Embryonic facial prominence (tissue), 1 donor: ENCODE results near the gene CYP3A4.
"Not testable (repeated sequence)": the region's sequence is repeated elsewhere in the genome, so short reads cannot be mapped to it uniquely, and the experiment has no call there.

Experiments used
- DNase-seq: peaks from one replicate; pipeline ENCODE4 v3.0.0-alpha.2; 2016; ENCODE audit errors: extremely low spot score

Gene CYP3A4

GRCh38 chr7:99792967-99793366 lies 9.0 kb upstream of the CYP3A4 start:
- DNase-seq: no peak

- DNase-seq: no peak
Measured at GRCh38 chr7:99791667-99792369, 7.8 kb upstream of the CYP3A4 start.

DNA sequence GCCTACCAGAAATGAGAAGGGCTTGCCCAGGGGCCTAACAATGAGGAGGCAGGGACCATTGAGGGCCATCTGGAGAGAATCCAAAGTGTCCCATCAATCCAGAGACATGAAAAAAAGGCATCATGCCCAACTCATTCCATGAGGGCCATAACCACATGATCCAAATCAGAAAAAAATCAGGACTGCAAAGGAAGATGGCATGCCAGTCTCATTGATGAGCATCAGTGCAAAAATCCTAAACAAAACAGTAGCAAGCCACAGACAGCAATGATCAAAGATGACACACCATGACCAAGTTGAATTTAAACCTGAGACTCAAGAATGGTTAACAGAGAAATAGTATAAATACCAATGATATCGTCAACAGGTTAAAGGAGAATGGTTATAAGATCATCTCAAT lies 7.0 kb upstream of the CYP3A4 start:
- DNase-seq: no peak

- no peak for DNase-seq
Measured at GRCh38 chr7:99790407-99790806, 6.4 kb upstream of the CYP3A4 start.

DNA sequence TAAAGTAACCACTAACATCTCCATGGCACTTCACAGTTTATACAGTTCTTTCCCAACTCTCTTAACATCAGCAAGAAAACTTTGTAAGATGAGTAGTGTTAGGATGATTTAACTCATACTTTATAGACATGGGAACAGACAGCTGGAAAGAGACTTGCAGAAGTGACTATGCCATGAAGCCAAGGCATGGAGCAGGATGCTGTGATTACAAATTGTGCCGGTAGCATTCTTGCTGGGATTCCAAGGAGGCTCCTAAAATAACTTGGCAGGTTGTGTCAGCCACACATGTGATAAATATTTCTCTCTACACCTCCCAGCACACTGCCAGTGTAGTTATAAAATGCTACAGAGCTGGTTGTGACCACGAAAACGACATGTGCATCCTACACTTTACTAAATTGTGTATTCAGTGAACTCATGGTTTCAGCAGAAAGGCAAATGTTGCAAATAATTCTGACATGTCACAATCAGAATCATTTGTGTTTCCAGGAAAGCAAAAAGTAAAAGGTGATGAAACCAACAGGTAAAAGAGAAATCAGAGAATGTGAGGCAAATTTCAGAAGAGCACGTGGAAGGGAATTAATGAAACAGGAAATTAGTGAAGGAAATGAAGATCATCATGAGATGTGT lies 5.6 kb upstream of the CYP3A4 start:
- no peak for DNase-seq

DNA sequence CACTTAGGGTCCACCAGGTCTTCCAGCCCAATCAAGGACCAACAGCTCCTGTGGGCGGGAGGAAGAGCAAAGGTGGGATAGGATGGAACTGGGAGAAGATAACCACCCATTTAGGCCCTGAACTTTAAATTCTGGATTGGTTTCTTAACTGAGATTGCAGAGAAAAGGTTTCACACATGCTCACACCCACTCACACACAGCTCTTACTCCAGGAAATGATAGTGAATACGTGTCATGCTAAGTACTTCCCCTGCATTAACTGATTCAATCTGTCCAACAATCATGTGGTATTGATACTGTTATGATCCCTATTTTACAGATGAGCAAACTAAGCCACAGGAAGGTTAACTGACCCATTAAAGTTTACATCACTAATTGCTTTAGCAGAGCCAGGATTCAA lies 4.6 kb upstream of the CYP3A4 start:
- DNase-seq: no peak

- DNase-seq: no peak
Measured at GRCh38 chr7:99786726-99787335, 2.8 kb upstream of the CYP3A4 start.

GRCh38 chr7:99785654-99786053 lies 1.7 kb upstream of the CYP3A4 start:
- not testable (repeated sequence) for DNase-seq

DNA sequence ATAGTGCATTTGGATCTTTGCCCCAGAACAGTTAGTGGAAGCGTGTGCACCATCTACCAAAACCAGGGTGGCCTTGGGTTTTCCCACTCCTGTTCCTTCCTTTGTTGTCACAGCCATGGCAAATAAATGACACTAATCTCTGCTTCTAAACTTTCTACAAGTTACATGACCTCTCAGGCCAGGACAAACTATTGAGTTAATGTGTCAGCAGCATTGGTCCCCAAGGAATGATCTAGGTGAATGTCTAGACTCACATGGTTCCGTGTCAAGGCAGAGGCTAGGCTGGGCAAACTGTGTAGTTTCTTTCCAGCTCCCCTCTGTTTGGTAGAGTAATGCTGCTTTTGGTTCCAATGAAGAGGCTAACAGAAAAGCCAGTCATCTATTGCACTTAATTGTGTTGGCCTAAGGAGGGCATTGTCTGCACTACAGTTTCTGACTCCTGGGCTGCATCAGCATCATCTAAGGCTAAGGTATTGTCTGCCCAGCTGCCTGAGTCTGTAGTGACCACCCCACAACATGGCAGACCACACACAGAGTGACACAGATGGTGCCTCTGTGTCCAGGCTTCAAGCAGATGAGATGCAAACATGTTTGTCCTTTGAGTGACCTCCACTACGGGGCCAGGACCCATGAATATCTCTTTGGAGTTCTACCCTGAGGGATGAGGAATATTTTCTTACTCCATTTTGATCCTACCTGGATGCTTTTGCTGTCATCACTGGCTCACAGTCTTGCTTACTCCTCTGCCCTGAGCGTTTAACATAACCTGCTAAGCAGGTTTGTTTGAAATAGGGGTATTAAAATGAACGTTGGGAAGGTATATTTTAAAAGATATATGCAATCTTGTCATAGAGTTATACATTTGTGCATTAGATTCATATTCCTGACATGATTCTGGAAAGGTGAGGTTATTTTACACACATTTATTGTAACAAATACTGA lies 1.7 kb downstream of the CYP3A4 start:
- no peak for DNase-seq

GRCh38 chr7:99780588-99780987 lies 3.4 kb downstream of the CYP3A4 start:
- DNase-seq: no peak

DNA sequence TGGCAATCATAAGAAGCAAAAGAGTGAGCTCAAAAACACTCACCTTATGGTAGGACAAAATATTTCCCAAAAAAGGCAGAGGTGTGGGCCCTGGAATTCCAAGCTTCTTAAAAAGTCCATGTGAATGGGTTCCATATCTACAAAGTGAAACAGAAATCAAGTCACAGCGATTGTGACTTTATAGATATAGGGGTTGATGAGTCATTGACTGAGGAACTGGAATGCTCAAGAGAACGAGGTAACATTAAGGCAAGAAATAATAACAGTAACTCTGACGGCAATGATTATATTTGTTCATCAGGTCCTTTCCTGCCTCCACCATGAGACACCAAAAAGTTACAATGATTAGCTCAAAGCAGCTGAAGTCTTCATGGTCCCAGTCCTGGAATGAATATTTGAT lies 4.0 kb downstream of the CYP3A4 start:
- DNase-seq: no peak

DNA sequence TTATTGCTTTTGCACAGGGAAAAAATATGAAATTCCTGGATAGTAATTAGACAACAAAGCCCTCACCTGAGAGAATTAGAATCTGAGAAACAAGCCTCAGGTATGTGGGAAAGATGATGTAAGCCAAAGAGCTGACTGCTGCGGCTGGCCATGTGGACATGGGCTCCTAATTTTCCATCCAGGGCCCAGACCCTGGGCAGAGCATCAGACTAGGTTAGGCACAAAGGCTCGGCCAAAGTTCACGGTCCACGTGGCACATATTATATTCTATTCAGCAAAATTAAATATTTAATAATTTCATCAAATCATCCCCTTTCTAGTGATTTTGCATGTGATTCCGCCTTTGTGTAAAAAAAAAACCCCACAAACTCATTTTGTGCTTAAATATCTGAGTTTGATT lies 5.1 kb downstream of the CYP3A4 start:
- DNase-seq: no peak

DNA sequence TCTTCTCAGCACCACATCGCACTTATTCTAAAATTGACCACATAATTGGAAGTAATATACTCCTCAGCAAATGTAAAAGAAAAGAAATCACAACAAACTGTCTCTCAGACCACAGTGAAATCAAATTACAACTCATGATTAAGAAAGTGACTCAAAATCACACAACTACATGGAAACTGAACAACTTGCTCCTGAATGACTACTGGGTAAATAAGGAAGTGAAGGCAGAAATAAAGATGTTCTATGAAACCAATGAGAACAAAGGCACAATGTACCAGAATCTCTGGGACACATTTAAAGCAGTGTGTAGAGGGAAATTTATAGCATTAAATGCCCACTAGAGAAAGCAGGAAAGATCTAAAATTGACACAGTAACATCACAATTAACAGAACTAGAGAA lies 10.6 kb downstream of the CYP3A4 start:
- not testable (repeated sequence) for DNase-seq

GRCh38 chr7:99772565-99772964 lies 11.4 kb downstream of the CYP3A4 start:
- no peak for DNase-seq

DNA sequence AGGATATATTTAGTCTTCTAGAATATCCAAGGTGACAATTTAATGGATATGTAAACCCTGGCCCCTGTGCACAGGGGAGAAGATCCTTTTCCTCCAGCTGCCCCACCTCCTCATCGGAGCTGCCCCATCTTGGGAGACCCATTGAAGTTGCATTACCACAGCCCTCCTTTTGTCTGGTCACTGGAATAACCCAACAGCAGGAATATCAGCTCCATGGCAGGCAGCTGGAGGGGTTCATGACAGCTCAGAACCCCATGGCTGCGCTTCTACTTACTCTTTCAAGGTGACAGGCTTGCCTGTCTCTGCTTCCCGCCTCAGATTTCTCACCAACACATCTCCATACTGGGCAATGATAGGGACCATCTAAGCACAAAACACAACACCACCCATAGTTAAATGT lies 14.5 kb downstream of the CYP3A4 start:
- not testable (repeated sequence) for DNase-seq

GRCh38 chr7:99768471-99768870 lies 15.5 kb downstream of the CYP3A4 start:
- DNase-seq: no peak

DNA sequence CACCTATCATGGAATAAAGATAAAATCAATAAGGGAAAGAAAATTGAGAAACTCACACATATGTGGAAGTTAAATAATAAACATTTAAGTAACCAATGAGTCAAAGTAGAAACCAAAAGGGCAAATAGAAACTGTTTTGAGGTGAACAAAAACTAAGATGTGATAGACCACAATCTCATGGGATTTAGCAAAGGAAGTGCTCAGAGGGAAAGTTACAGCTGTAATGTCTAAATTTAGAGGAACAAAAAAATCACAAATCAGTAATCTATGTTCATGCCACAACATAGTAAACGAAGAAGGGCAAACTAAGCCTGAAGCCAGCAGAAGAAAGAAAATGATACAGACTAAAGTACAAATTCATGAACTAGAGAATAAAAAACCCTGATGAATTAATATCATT lies 16.3 kb downstream of the CYP3A4 start:
- no peak for DNase-seq

- no peak for DNase-seq
Measured at GRCh38 chr7:99766484-99767099, 17.4 kb downstream of the CYP3A4 start.

DNA sequence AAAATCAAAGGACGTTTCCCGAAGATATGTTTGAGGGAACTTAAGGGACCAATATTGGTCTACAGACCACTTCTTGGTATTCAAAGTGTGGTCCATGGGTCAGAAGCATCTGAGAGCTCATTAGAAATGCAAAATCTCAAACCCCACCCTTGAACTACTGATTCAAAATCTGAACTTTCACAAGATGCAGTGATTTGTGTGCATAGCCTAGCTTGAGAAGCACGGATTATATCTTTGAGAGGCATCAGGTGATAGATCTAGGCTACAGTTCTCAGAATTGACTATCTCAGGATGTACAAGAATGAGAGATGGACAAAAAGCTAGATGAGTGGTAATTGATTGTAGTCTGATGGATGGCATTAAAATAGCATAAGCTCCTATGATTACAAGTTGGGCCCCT lies 19.5 kb downstream of the CYP3A4 start:
- DNase-seq: no peak

- DNase-seq: no peak
Measured at GRCh38 chr7:99762680-99763327, 21.2 kb downstream of the CYP3A4 start.

DNA sequence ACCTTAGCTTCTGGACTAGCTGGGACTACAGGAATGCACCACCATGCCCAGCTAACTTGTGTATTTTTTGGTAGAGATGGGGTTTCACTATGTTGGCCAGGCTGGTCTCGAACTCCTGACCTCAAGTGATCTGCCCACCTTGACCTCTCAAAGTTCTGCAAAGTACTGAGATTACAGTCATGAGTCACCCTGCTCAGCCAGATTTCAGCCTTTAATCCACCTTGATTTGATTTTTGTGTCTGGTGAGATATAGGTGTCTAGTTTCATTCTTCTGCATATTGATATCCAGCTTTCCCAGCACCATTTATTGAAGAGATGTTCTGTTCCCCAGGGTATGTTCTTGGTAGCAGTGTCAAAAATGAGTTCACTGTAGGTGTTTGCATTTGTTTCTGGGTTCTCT lies 28.9 kb downstream of the CYP3A4 start:
- no peak for DNase-seq
